Neural cell (in vitro differentiated cells): ENCODE measurements around the gene NRL.

Source experiments
- EP300 ChIP-seq: fragments of 450-650 bp; conservative IDR thresholded peaks from 2 replicates; pipeline ENCODE4 v1.6.1; 2014; ENCODE audit warnings: antibody characterized with exemption, mild to moderate bottlenecking, moderate library complexity; ENCODE audit not compliant: poor library complexity, severe bottlenecking
- RAD21 ChIP-seq: fragments of 450-650 bp; conservative IDR thresholded peaks from 2 replicates; pipeline ENCODE4 v1.6.1; 2014; ENCODE audit warnings: antibody characterized with exemption, mild to moderate bottlenecking, moderate library complexity
- TAF1 ChIP-seq: IDR thresholded peaks from 2 replicates; pipeline ENCODE4 v1.6.1; 2012; ENCODE audit warnings: low read depth
- TF ChIP-seq, protein P1 (sequence below): fragments of 450-650 bp; IDR thresholded peaks from 2 replicates; pipeline ENCODE4 v1.5.1; 2014; ENCODE audit warnings: antibody characterized with exemption, mild to moderate bottlenecking, moderate library complexity; ENCODE audit not compliant: poor library complexity, severe bottlenecking

DNA sequence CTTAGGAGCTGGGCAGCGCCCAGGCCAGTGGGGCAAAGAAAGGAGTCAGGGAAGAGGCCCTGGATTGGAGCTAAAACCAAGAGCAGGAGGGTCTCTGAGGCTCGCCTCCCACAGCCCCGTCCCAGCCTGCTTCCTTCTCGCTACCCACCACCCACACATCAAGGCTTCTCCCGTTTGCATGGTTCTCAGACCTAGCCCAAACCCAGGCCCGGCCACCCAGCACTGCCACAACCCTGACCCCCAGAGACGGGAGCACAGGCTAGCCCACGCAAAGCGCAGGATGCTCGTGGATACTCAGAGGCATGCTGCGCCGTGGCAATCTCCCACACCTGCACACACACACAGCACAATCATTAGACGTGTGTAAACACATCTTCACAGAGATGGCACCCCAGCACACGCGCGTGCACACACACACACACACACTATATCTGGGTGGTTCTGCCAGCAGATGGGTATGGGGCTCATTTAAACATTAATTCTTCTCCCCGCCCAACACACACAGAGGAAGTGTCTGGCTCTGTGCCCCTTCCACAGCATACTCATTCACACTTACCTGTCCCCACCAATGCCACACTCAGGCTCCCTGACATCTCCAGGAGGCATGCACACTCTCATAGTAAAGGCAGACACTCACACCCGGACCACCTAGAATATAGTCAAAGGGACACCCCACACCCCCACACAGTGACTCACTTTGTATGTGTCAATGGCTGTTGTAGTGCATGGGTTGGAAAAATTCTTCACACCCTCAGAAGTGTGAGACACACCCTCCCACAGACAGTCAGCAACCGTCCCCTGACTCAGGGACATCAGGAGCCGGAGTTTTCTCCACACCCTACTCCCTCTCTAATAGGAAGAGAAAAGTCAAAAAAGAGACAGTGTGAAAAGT is 61.8 kb downstream of the NRL start:
- TF ChIP-seq, protein P1, sequence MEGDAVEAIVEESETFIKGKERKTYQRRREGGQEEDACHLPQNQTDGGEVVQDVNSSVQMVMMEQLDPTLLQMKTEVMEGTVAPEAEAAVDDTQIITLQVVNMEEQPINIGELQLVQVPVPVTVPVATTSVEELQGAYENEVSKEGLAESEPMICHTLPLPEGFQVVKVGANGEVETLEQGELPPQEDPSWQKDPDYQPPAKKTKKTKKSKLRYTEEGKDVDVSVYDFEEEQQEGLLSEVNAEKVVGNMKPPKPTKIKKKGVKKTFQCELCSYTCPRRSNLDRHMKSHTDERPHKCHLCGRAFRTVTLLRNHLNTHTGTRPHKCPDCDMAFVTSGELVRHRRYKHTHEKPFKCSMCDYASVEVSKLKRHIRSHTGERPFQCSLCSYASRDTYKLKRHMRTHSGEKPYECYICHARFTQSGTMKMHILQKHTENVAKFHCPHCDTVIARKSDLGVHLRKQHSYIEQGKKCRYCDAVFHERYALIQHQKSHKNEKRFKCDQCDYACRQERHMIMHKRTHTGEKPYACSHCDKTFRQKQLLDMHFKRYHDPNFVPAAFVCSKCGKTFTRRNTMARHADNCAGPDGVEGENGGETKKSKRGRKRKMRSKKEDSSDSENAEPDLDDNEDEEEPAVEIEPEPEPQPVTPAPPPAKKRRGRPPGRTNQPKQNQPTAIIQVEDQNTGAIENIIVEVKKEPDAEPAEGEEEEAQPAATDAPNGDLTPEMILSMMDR: no peak
- TF ChIP-seq RAD21: no peak
- no peak for TF ChIP-seq TAF1
- TF ChIP-seq EP300: no peak
